Transverse colon (tissue), 4 donors: ENCODE measurements around the gene FTCD.

ENCODE experiments used
- CTCF ChIP-seq, 5 experiments: fragments of 200-600 bp in 3 of 5; fragments of 450-650 bp in 2 of 5; sonication (generic) in 3 of 5; IDR thresholded peaks; 1 replicate in 2 of 5; 2 replicates in 3 of 5; pipeline ENCODE4 v1.5.1; 2016 to 2017; ENCODE audit warnings: antibody characterized with exemption in 5 of 5, inconsistent platforms in 3 of 5, mild to moderate bottlenecking in 2 of 5, moderate library complexity in 1 of 5
- POLR2A ChIP-seq: fragments of 450-650 bp; IDR thresholded peaks from one replicate; pipeline ENCODE4 v1.6.1; 2016; ENCODE audit warnings: antibody characterized with exemption, mild to moderate bottlenecking, moderate library complexity
- POLR2AphosphoS5 ChIP-seq, 3 donors: sonication (generic); formaldehyde crosslinking; IDR thresholded peaks; one replicate each; pipeline ENCODE4 v1.6.1; 2016; ENCODE audit warnings: antibody characterized with exemption in 3 of 3

GRCh38 chr21:46127239-46128105 is 27.9 kb downstream of the FTCD start:
- TF ChIP-seq CTCF (IDR thresholded peaks at IDR 0.05) (no peak), POLR2A (no peak), POLR2AphosphoS5 (IDR thresholded peaks at IDR 0.05) (no peak)
